HEK293 (cell line): Measurements from ENCODE around the gene MRPS18A.

ENCODE experiments used
- CTCF ChIA-PET: fragments of 350-600 bp; formaldehyde crosslinking; extraction: SDS; loops from one replicate; lab custom pipeline; 2021; ENCODE audit warnings: antibody characterized with exemption; lab: Yijun Ruan, JAX
- POLR2A ChIA-PET: fragments of 300-600 bp; formaldehyde crosslinking; extraction: SDS; loops from one replicate; lab custom pipeline; 2020; ENCODE audit warnings: antibody characterized with exemption, inconsistent platforms; lab: Yijun Ruan, JAX
- H3K27ac ChIP-seq: fragments of 200-500 bp; sonication (Bioruptor generic); 2 replicates; pipeline ENCODE4 v1.5.1; 2014; ENCODE audit warnings: low read depth, low read length, control low read depth, inconsistent platforms; ENCODE audit errors: extremely low read depth
- H3K36me3 ChIP-seq, 2 experiments: fragments of 200-500 bp in 1 of 2; sonication (Bioruptor generic) in 1 of 2; 1 replicate in 1 of 2; 2 replicates in 1 of 2; pipeline ENCODE4 v1.5.1; 2014 to 2017; ENCODE audit warnings: inconsistent platforms in 2 of 2, low read length in 2 of 2; ENCODE audit not compliant: control insufficient read depth in 2 of 2, insufficient read depth in 1 of 2
- H3K4me1 ChIP-seq: fragments of 200-500 bp; sonication (Bioruptor generic); 2 replicates; pipeline ENCODE4 v1.5.1; 2014; ENCODE audit warnings: mild to moderate bottlenecking, low read length, inconsistent platforms; ENCODE audit not compliant: control insufficient read depth, insufficient read depth
- H3K4me3 ChIP-seq: 2 replicates; pipeline ENCODE4 v1.5.1; 2011; ENCODE audit warnings: low read depth, mild to moderate bottlenecking, control low read depth, low read length, moderate library complexity
- H3K9me3 ChIP-seq: fragments of 200-500 bp; sonication (Bioruptor generic); 2 replicates; pipeline ENCODE4 v1.5.1; 2014; ENCODE audit warnings: low read depth, low read length, inconsistent platforms; ENCODE audit not compliant: control insufficient read depth, insufficient read depth
- HOXA7 ChIP-seq: sonication (generic); formaldehyde crosslinking; IDR thresholded peaks from 2 replicates; pipeline ENCODE4 v1.8.1; 2022; ENCODE audit warnings: missing genetic modification reagents, borderline replicate concordance
- HOXC10 ChIP-seq: sonication (generic); formaldehyde crosslinking; IDR thresholded peaks from 2 replicates; pipeline ENCODE4 v1.8.1; 2023; ENCODE audit warnings: mild to moderate bottlenecking, missing genetic modification reagents
- PRDM1 ChIP-seq: fragments of 450-650 bp; formaldehyde crosslinking; IDR thresholded peaks from 2 replicates; pipeline ENCODE4; 2016; ENCODE audit warnings: missing biosample characterization, missing genetic modification characterization
- ZBTB48 ChIP-seq: fragments of 450-650 bp; formaldehyde crosslinking; IDR thresholded peaks from 2 replicates; pipeline ENCODE4 v1.5.1; 2016; ENCODE audit warnings: missing biosample characterization, missing genetic modification characterization
- ZNF175 ChIP-seq: fragments of 450-650 bp; formaldehyde crosslinking; IDR thresholded peaks from 2 replicates; pipeline ENCODE4 v1.5.1; 2016; ENCODE audit warnings: missing biosample characterization, missing genetic modification characterization
- ZNF19 ChIP-seq: fragments of 450-650 bp; formaldehyde crosslinking; IDR thresholded peaks from 2 replicates; pipeline ENCODE4; 2016; ENCODE audit warnings: missing biosample characterization, missing genetic modification characterization, low read depth
- ZNF211 ChIP-seq: fragments of 450-650 bp; formaldehyde crosslinking; IDR thresholded peaks from 2 replicates; pipeline ENCODE4 v1.5.1; 2016; ENCODE audit warnings: low read depth, missing biosample characterization, missing genetic modification characterization
- ZNF23 ChIP-seq: fragments of 450-650 bp; formaldehyde crosslinking; IDR thresholded peaks from 2 replicates; pipeline ENCODE4 v1.5.1; 2016; ENCODE audit warnings: missing biosample characterization, missing genetic modification characterization, borderline replicate concordance
- ZNF423 ChIP-seq: fragments of 450-650 bp; formaldehyde crosslinking; IDR thresholded peaks from 2 replicates; pipeline ENCODE4 v1.5.1; 2016; ENCODE audit warnings: missing biosample characterization, missing genetic modification characterization
- ZNF473 ChIP-seq: fragments of 450-650 bp; formaldehyde crosslinking; IDR thresholded peaks from 2 replicates; pipeline ENCODE4 v1.5.1; 2017; ENCODE audit warnings: missing biosample characterization, missing genetic modification characterization
- ZNF501 ChIP-seq: fragments of 450-650 bp; formaldehyde crosslinking; IDR thresholded peaks from 2 replicates; pipeline ENCODE4 v1.5.1; 2016; ENCODE audit warnings: missing biosample characterization, missing genetic modification characterization
- ZNF624 ChIP-seq: fragments of 450-650 bp; formaldehyde crosslinking; IDR thresholded peaks from 2 replicates; pipeline ENCODE4 v1.5.1; 2017; ENCODE audit warnings: missing biosample characterization, missing genetic modification characterization
- ZNF837 ChIP-seq: fragments of 450-650 bp; formaldehyde crosslinking; IDR thresholded peaks from 2 replicates; pipeline ENCODE4 v1.5.1; 2016; ENCODE audit warnings: missing biosample characterization, missing genetic modification characterization
- ZSCAN23 ChIP-seq: fragments of 450-650 bp; formaldehyde crosslinking; IDR thresholded peaks from 2 replicates; pipeline ENCODE4 v1.5.1; 2016; ENCODE audit warnings: missing biosample characterization, missing genetic modification characterization
- TF ChIP-seq, protein P1 (sequence below): fragments of 450-650 bp; formaldehyde crosslinking; IDR thresholded peaks from 2 replicates; pipeline ENCODE4 v1.5.1; 2016; ENCODE audit warnings: missing biosample characterization, missing genetic modification characterization
- TF ChIP-seq, protein P2 (sequence below): fragments of 450-650 bp; formaldehyde crosslinking; IDR thresholded peaks from 2 replicates; pipeline ENCODE4 v1.5.0; 2017; ENCODE audit warnings: missing biosample characterization, missing genetic modification characterization, borderline replicate concordance
- TF ChIP-seq, protein P3 (sequence below): fragments of 450-650 bp; formaldehyde crosslinking; IDR thresholded peaks from 2 replicates; pipeline ENCODE4; 2016; ENCODE audit warnings: missing biosample characterization, missing genetic modification characterization
- TF ChIP-seq, protein P4 (sequence below): fragments of 450-650 bp; formaldehyde crosslinking; IDR thresholded peaks from 2 replicates; pipeline ENCODE4 v1.5.1; 2016; ENCODE audit warnings: missing biosample characterization, missing genetic modification characterization
- TF ChIP-seq, protein P5 (sequence below): fragments of 450-650 bp; formaldehyde crosslinking; IDR thresholded peaks from 2 replicates; pipeline ENCODE4 v1.5.1; 2017; ENCODE audit warnings: missing biosample characterization, missing genetic modification characterization

MRPS18A gene

DNA sequence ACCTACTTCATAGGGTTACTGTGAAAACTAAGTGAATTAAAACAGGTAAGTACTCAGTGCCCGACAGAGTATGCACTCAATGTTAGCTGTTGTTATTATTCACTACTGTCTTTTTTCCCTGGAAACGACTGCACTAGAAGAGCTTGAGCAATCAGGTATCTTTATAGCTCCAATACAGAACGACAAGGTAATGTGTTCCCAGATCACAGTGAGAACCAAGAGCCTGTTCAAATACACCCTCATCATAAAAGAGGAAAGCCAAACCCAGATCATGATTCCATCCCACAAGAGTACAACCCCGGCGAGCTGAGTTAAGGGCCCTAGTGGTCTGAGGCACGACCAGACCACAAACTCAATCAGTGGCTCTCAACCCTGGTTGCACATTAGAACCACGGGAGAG is 9.8 kb downstream of the MRPS18A start:
- Histone ChIP-seq H3K9me3 (no peaks in the 10 kb centered on the region), H3K27ac (no peak overlapping the region), H3K4me3 (no peak overlapping the region), H3K36me3 (peaks cover 16 to 100% of the 10 kb centered on the region in 2 experiments), H3K4me1 (peaks cover 2% of the 10 kb centered on the region; the same call in 1 of the 2 replicates)
- TF ChIP-seq ZNF837 (tag by site-specific recombination) (no peak), ZBTB48 (tag by site-specific recombination) (no peak), ZNF473 (no peak), ZNF175 (tag by site-specific recombination) (no peak), ZSCAN23 (tag by site-specific recombination) (no peak), ZNF423 (no peak), PRDM1 (tag by site-specific recombination) (no peak), ZNF501 (tag by site-specific recombination) (no peak), HOXC10 (CRISPR knock-in tag) (no peak), ZNF19 (tag by site-specific recombination) (no peak), ZNF211 (no peak), ZNF23 (tag by site-specific recombination) (no peak), ZNF624 (no peak), HOXA7 (no peak)
- TF ChIP-seq, protein P1, sequence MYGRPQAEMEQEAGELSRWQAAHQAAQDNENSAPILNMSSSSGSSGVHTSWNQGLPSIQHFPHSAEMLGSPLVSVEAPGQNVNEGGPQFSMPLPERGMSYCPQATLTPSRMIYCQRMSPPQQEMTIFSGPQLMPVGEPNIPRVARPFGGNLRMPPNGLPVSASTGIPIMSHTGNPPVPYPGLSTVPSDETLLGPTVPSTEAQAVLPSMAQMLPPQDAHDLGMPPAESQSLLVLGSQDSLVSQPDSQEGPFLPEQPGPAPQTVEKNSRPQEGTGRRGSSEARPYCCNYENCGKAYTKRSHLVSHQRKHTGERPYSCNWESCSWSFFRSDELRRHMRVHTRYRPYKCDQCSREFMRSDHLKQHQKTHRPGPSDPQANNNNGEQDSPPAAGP (tag by site-specific recombination): no peak
- TF ChIP-seq, protein P2, sequence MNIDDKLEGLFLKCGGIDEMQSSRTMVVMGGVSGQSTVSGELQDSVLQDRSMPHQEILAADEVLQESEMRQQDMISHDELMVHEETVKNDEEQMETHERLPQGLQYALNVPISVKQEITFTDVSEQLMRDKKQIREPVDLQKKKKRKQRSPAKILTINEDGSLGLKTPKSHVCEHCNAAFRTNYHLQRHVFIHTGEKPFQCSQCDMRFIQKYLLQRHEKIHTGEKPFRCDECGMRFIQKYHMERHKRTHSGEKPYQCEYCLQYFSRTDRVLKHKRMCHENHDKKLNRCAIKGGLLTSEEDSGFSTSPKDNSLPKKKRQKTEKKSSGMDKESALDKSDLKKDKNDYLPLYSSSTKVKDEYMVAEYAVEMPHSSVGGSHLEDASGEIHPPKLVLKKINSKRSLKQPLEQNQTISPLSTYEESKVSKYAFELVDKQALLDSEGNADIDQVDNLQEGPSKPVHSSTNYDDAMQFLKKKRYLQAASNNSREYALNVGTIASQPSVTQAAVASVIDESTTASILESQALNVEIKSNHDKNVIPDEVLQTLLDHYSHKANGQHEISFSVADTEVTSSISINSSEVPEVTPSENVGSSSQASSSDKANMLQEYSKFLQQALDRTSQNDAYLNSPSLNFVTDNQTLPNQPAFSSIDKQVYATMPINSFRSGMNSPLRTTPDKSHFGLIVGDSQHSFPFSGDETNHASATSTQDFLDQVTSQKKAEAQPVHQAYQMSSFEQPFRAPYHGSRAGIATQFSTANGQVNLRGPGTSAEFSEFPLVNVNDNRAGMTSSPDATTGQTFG (tag by site-specific recombination): no peak
- TF ChIP-seq, protein P3, sequence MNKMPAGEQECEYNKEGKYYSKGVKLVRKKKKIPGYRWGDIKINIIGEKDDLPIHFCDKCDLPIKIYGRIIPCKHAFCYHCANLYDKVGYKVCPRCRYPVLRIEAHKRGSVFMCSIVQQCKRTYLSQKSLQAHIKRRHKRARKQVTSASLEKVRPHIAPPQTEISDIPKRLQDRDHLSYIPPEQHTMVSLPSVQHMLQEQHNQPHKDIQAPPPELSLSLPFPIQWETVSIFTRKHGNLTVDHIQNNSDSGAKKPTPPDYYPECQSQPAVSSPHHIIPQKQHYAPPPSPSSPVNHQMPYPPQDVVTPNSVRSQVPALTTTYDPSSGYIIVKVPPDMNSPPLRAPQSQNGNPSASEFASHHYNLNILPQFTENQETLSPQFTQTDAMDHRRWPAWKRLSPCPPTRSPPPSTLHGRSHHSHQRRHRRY (tag by site-specific recombination): no peak
- TF ChIP-seq, protein P4, sequence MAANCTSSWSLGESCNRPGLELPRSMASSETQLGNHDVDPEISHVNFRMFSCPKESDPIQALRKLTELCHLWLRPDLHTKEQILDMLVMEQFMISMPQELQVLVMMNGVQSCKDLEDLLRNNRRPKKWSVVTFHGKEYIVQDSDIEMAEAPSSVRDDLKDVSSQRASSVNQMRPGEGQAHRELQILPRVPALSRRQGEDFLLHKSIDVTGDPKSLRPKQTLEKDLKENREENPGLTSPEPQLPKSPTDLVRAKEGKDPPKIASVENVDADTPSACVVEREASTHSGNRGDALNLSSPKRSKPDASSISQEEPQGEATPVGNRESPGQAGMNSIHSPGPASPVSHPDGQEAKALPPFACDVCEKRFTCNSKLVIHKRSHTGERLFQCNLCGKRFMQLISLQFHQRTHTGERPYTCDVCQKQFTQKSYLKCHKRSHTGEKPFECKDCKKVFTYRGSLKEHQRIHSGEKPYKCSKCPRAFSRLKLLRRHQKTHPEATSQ: no peak
- TF ChIP-seq, protein P5, sequence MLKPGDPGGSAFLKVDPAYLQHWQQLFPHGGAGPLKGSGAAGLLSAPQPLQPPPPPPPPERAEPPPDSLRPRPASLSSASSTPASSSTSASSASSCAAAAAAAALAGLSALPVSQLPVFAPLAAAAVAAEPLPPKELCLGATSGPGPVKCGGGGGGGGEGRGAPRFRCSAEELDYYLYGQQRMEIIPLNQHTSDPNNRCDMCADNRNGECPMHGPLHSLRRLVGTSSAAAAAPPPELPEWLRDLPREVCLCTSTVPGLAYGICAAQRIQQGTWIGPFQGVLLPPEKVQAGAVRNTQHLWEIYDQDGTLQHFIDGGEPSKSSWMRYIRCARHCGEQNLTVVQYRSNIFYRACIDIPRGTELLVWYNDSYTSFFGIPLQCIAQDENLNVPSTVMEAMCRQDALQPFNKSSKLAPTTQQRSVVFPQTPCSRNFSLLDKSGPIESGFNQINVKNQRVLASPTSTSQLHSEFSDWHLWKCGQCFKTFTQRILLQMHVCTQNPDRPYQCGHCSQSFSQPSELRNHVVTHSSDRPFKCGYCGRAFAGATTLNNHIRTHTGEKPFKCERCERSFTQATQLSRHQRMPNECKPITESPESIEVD: no peak
- CTCF ChIA-PET: interaction anchor here (0.7 to 2.9 kb wide), 3 partner anchors 8 to 137 kb away, joined by 3 to 11 read pairs (median 4); no protein-coding TSS in a partner anchor
- POLR2A ChIA-PET: interaction anchor here (1.3 to 1.7 kb wide), 2 partner anchors 25 to 49 kb away, joined by 3 to 4 read pairs; partner anchors contain the start of gene GTPBP2
